MM.1S (cell line): ENCODE data around the gene MON1B.

Source experiments
- DNase-seq: peaks from one replicate; pipeline ENCODE4 v3.0.0-alpha.2; 2015
- H2AFZ ChIP-seq: fragments of 300-600 bp; sonication (generic); 2 replicates; pipeline ENCODE4 v1.6.0; 2016; ENCODE audit warnings: antibody characterized with exemption, low read length
- H3F3A ChIP-seq: fragments of 300-600 bp; sonication (generic); 2 replicates; pipeline ENCODE4 v1.6.1; 2016; ENCODE audit warnings: mild to moderate bottlenecking, antibody characterized with exemption, low read length, moderate library complexity, mixed read lengths; ENCODE audit not compliant: insufficient read depth
- H3K27ac ChIP-seq: fragments of 300-600 bp; sonication (generic); 2 replicates; pipeline ENCODE4 v1.5.1; 2016; ENCODE audit warnings: mild to moderate bottlenecking, low read length
- H3K27me3 ChIP-seq: fragments of 300-600 bp; sonication (generic); replicated peaks from 2 replicates; pipeline ENCODE4 v1.6.0; 2016; ENCODE audit warnings: low read length; ENCODE audit not compliant: insufficient read depth
- H3K36me3 ChIP-seq: fragments of 300-600 bp; sonication (generic); replicated peaks from 2 replicates; pipeline ENCODE4 v1.6.1; 2016; ENCODE audit warnings: mild to moderate bottlenecking, low read length, mixed read lengths; ENCODE audit not compliant: insufficient read depth
- H3K4me1 ChIP-seq: fragments of 300-600 bp; sonication (generic); 2 replicates; pipeline ENCODE4 v1.6.1; 2016; ENCODE audit warnings: low read length, mixed read lengths
- H3K4me2 ChIP-seq: fragments of 300-600 bp; sonication (generic); 2 replicates; pipeline ENCODE4 v1.6.0; 2016; ENCODE audit warnings: low read depth, low read length
- H3K4me3 ChIP-seq: fragments of 300-600 bp; sonication (generic); 2 replicates; pipeline ENCODE4 v1.5.1; 2016; ENCODE audit warnings: low read length, mixed read lengths
- H3K79me2 ChIP-seq: fragments of 300-600 bp; sonication (generic); 2 replicates; pipeline ENCODE4 v1.6.1; 2016; ENCODE audit warnings: mixed run types, low read length, mixed read lengths
- H3K9ac ChIP-seq: fragments of 300-600 bp; sonication (generic); 2 replicates; pipeline ENCODE4 v1.6.1; 2016; ENCODE audit warnings: low read length, mixed read lengths
- H3K9me2 ChIP-seq: fragments of 300-600 bp; sonication (generic); replicated peaks from 2 replicates; pipeline ENCODE4 v1.6.1; 2016; ENCODE audit warnings: mild to moderate bottlenecking, low read length, mixed read lengths; ENCODE audit not compliant: insufficient read depth
- H3K9me3 ChIP-seq: fragments of 300-600 bp; sonication (generic); replicated peaks from 2 replicates; pipeline ENCODE4 v1.6.1; 2016; ENCODE audit warnings: mild to moderate bottlenecking, low read length, mixed read lengths; ENCODE audit not compliant: insufficient read depth
- H4K20me1 ChIP-seq: fragments of 300-600 bp; sonication (generic); 2 replicates; pipeline ENCODE4 v1.6.1; 2016; ENCODE audit warnings: mild to moderate bottlenecking, low read length, moderate library complexity, mixed read lengths; ENCODE audit not compliant: insufficient read depth
- CTCF ChIP-seq: fragments of 300-600 bp; sonication (generic); IDR thresholded peaks from 2 replicates; pipeline ENCODE4 v1.5.1; 2016; ENCODE audit warnings: antibody characterized with exemption, low read length, mixed read lengths
- EZH2 ChIP-seq: fragments of 300-600 bp; sonication (generic); optimal IDR thresholded peaks from 2 replicates; pipeline ENCODE3; 2017; ENCODE audit warnings: low read depth, mild to moderate bottlenecking, antibody characterized with exemption, low read length, mixed read lengths
- EZH2phosphoT487 ChIP-seq: fragments of 300-600 bp; sonication (generic); IDR thresholded peaks from 2 replicates; pipeline ENCODE4 v1.6.1; 2018; ENCODE audit warnings: antibody characterized with exemption, low read length

MON1B gene

GRCh38 chr16:77212741-77213541, 22.0 kb downstream of the MON1B start:
- Histone ChIP-seq H3K9me3 (no peaks in the 10 kb centered on the region), H3K79me2 (no peaks in the 10 kb centered on the region), H3K4me1 (no peaks in the 10 kb centered on the region), H3F3A (no peaks in the 10 kb centered on the region), H4K20me1 (no peaks in the 10 kb centered on the region), H3K9me2 (no peaks in the 10 kb centered on the region), H3K27ac (no peak overlapping the region), H3K36me3 (no peaks in the 10 kb centered on the region), H3K4me3 (peak overlapping the region; percentile 61), H3K27me3 (no peaks in the 10 kb centered on the region), H3K4me2 (peak overlapping the region; percentile 68; the same call in 1 of the 2 replicates), H2AFZ (peak overlapping the region; percentile 73), H3K9ac (peak overlapping the region; percentile 36)
- no peak for TF ChIP-seq EZH2phosphoT487
- no peak for TF ChIP-seq CTCF
- no peak for TF ChIP-seq EZH2
- DNase-seq = peak; percentile 19

GRCh38 chr16:77213542-77214106, 22.6 kb downstream of the MON1B start:
- no peaks in the 10 kb centered on the region for H3K36me3 ChIP-seq
- H3K9ac ChIP-seq = no peak overlapping the region
- no peak for DNase-seq
- no peak overlapping the region for H3K4me2 ChIP-seq
- no peaks in the 10 kb centered on the region for H3K4me1 ChIP-seq
- no peaks in the 10 kb centered on the region for H3K27me3 ChIP-seq
- no peak overlapping the region for H3K4me3 ChIP-seq
- no peaks in the 10 kb centered on the region for H3K79me2 ChIP-seq
- TF ChIP-seq EZH2phosphoT487 (no peak), EZH2 (no peak), CTCF (no peak)
- no peak overlapping the region for H3K27ac ChIP-seq
- no peaks in the 10 kb centered on the region for H3K9me2 ChIP-seq
- H3F3A ChIP-seq = no peaks in the 10 kb centered on the region
- H2AFZ ChIP-seq = no peak overlapping the region
- H4K20me1 ChIP-seq = no peaks in the 10 kb centered on the region
- H3K9me3 ChIP-seq = no peaks in the 10 kb centered on the region

GRCh38 chr16:77214411-77215138, 23.6 kb downstream of the MON1B start:
- Histone ChIP-seq H3K9me2 (no peaks in the 10 kb centered on the region), H3K27me3 (no peaks in the 10 kb centered on the region), H2AFZ (no peak overlapping the region), H3K36me3 (no peaks in the 10 kb centered on the region), H4K20me1 (no peaks in the 10 kb centered on the region), H3F3A (no peaks in the 10 kb centered on the region), H3K79me2 (no peaks in the 10 kb centered on the region), H3K9me3 (no peaks in the 10 kb centered on the region), H3K4me1 (no peaks in the 10 kb centered on the region), H3K27ac (no peak overlapping the region), H3K9ac (no peak overlapping the region), H3K4me2 (no peak overlapping the region), H3K4me3 (no peak overlapping the region)
- no peak for DNase-seq
- TF ChIP-seq EZH2 (no peak), EZH2phosphoT487 (no peak), CTCF (no peak)
